Brain microvascular endothelial cell (primary cell): ENCODE data around the gene DPEP1.

Source experiments
- DNase-seq: peaks from one replicate; pipeline ENCODE4 v3.0.0-alpha.2; 2020
- H3K27ac ChIP-seq: fragments of 250-450 bp; sonication (Bioruptor Pico); 2 replicates; pipeline ENCODE4 v1.5.1; 2020; ENCODE audit warnings: mild to moderate bottlenecking, moderate library complexity
- H3K27me3 ChIP-seq: fragments of 250-450 bp; sonication (Bioruptor Pico); replicated peaks from 2 replicates; pipeline ENCODE4 v1.5.1; 2020; ENCODE audit warnings: mild to moderate bottlenecking
- H3K36me3 ChIP-seq: fragments of 250-450 bp; sonication (Bioruptor Pico); replicated peaks from 2 replicates; pipeline ENCODE4 v1.5.1; 2020; ENCODE audit warnings: mild to moderate bottlenecking
- H3K4me3 ChIP-seq: 2 replicates; pipeline ENCODE4 v1.5.1; 2011; ENCODE audit warnings: low read depth, mild to moderate bottlenecking, control low read depth, low read length, moderate library complexity
- in situ Hi-C: cut with HindIII; loops from 2 replicates; pipeline ENCODE4 v1.10.0; 2017; ENCODE audit warnings: low sequenced_read_pairs, low pct_ligation_motif_present
- TF ChIP-seq, protein P1 (sequence below): IDR thresholded peaks from 2 replicates; pipeline ENCODE4 v1.5.1; 2011; ENCODE audit warnings: low read depth, mild to moderate bottlenecking, moderate library complexity, low read length, control low read depth, inconsistent platforms; ENCODE audit errors: missing control alignments

DPEP1 gene

DNA sequence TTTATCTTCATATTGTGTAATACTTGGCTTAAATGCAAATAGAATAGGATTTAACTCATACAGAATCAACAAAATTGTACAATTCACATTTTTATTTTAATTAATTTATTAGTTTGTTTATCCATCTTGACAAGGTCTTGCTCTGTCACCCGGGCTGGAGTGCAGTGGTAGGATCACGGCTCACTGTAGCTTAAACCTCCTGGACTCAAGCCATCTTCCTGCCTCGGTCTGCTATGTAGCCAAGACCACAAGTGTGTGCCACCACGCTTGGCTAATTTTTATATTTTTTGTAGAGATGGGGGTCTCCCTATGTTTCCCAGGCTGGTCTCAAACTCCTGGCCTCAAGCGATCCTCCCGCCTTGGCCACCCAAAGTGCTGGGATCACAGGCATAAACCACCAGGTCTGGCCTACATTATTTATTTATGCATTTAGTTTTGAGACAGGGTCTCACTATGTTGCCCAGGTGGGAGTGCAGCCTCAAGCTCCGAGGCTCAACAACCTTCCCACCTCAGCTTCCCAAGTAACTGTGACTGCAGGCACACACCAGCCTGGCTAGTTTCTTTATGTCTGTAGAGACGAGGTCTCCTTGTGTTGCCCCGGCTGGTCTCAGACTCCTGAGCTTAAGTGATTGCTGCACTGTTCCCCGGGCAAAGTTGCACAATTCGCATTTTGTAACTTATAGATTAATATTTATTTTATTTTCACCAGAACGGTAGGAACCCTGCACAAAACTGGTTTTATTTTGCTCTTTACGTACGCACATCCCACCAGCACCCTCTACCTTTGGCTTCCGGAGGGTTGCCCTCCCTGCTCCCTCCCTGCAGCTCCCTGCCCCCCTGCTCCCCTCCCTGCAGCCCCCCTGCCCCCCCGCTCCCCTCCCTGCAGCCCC, 4.9 kb downstream of the DPEP1 start:
- H3K4me3 ChIP-seq: no peak overlapping the region
- H3K27ac ChIP-seq: no peak overlapping the region
- TF ChIP-seq, protein P1, sequence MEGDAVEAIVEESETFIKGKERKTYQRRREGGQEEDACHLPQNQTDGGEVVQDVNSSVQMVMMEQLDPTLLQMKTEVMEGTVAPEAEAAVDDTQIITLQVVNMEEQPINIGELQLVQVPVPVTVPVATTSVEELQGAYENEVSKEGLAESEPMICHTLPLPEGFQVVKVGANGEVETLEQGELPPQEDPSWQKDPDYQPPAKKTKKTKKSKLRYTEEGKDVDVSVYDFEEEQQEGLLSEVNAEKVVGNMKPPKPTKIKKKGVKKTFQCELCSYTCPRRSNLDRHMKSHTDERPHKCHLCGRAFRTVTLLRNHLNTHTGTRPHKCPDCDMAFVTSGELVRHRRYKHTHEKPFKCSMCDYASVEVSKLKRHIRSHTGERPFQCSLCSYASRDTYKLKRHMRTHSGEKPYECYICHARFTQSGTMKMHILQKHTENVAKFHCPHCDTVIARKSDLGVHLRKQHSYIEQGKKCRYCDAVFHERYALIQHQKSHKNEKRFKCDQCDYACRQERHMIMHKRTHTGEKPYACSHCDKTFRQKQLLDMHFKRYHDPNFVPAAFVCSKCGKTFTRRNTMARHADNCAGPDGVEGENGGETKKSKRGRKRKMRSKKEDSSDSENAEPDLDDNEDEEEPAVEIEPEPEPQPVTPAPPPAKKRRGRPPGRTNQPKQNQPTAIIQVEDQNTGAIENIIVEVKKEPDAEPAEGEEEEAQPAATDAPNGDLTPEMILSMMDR: no peak
- no peak for DNase-seq
- in situ Hi-C loops: no loop called here
- no peaks in the 10 kb centered on the region for H3K27me3 ChIP-seq
- no peaks in the 10 kb centered on the region for H3K36me3 ChIP-seq

- H3K27ac ChIP-seq: no peak overlapping the region
- no peak overlapping the region for H3K4me3 ChIP-seq
- TF ChIP-seq, protein P1: no peak
- in situ Hi-C loops: no loop called here
- DNase-seq: no peak
- H3K27me3 ChIP-seq: no peaks in the 10 kb centered on the region
- H3K36me3 ChIP-seq: no peaks in the 10 kb centered on the region
Measured at GRCh38 chr16:89619840-89620239, 6.4 kb downstream of the DPEP1 start.

DNA sequence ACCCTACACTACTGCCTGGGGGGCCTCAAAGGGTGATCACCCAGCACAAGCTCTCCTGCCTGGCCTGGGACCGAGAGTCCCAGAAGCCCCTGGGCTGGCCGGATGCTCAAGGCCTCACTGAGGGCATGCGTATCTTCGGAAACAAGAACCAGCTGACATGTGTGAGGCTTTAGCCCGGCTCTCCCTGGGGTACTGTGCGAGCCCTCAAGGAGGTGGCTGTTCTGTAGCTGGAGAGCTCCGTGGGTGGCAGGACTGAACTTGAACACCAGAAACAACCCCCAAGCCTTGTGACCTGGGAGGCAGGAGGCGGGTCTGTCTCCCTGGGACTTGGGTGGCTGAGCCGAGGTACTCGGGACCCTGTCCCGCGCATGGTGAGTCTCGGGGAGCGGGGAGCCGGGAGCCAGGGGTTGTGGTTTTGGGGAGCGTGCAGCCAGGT, 7.0 kb downstream of the DPEP1 start:
- in situ Hi-C loops: no loop called here
- Histone ChIP-seq H3K36me3 (no peaks in the 10 kb centered on the region), H3K27me3 (no peaks in the 10 kb centered on the region), H3K4me3 (no peak overlapping the region), H3K27ac (no peak overlapping the region)
- TF ChIP-seq, protein P1: no peak
- no peak for DNase-seq

GRCh38 chr16:89621136-89621697, 7.8 kb downstream of the DPEP1 start:
- TF ChIP-seq, protein P1: no peak
- in situ Hi-C loops: no loop called here
- Histone ChIP-seq H3K27ac (no peak overlapping the region), H3K36me3 (no peaks in the 10 kb centered on the region), H3K4me3 (no peak overlapping the region), H3K27me3 (no peaks in the 10 kb centered on the region)
- DNase-seq: no peak

- no peak overlapping the region for H3K27ac ChIP-seq
- no peaks in the 10 kb centered on the region for H3K27me3 ChIP-seq
Measured at GRCh38 chr16:89621698-89622409, 8.4 kb downstream of the DPEP1 start.

More at GRCh38 chr16:89621698-89622409, 8.4 kb downstream of the DPEP1 start:
- Histone ChIP-seq H3K4me3 (no peak overlapping the region), H3K36me3 (no peaks in the 10 kb centered on the region)
- DNase-seq: no peak
- TF ChIP-seq, protein P1: no peak
- in situ Hi-C loops: no loop called here
